Gastrocnemius medialis (tissue), 4 donors: ENCODE results near the gene PSMD1. TPM values are rescaled to one million over a fixed set of nuclear protein-coding genes. Genes with fewer than 3 reads are reported as not detected.

Experiments used
- ATAC-seq, 2 donors: fragments of 150-250 bp; one replicate each; pipeline ENCODE4 v1.9.1; 2016
- DNase-seq, 2 donors: peaks; one replicate each; pipeline ENCODE4 v3.0.0-alpha.2; 2019
- H3K27ac ChIP-seq, 4 donors: fragments of 200-600 bp; sonication (generic); 1 replicate in 1 of 4; 2 replicates in 3 of 4; pipeline ENCODE4 v1.5.1; 2016 to 2018; ENCODE audit warnings: mild to moderate bottlenecking in 2 of 4, moderate library complexity in 1 of 4
- H3K27me3 ChIP-seq, 3 donors: fragments of 200-600 bp; sonication (generic) in 2 of 3; 1 replicate in 1 of 3; 2 replicates in 2 of 3; pipeline versions ENCODE4 v1.5.1 to v1.6.0; 2016 to 2019; ENCODE audit warnings: mild to moderate bottlenecking in 1 of 3, moderate library complexity in 1 of 3
- H3K36me3 ChIP-seq, 2 donors: fragments of 200-600 bp; sonication (generic) in 1 of 2; one replicate each; pipeline ENCODE4 v1.5.1; 2017 to 2018
- H3K4me1 ChIP-seq, 2 donors: fragments of 200-600 bp; sonication (generic) in 1 of 2; one replicate each; pipeline ENCODE4 v1.5.1; 2016 to 2017; ENCODE audit warnings: mild to moderate bottlenecking in 2 of 2
- H3K4me3 ChIP-seq, 4 donors: fragments of 200-600 bp; sonication (generic) in 3 of 4; 1 replicate in 1 of 4; 2 replicates in 3 of 4; pipeline ENCODE4 v1.5.1; 2016 to 2019; ENCODE audit warnings: mild to moderate bottlenecking in 2 of 4
- H3K9me3 ChIP-seq, 3 donors: fragments of 200-600 bp; sonication (generic) in 2 of 3; 1 replicate in 1 of 3; 2 replicates in 2 of 3; pipeline ENCODE4 v1.5.1; 2016 to 2019
- CTCF ChIP-seq, 5 experiments: fragments of 450-650 bp in 3 of 5; fragments of 200-600 bp in 2 of 5; sonication (generic) in 2 of 5; IDR thresholded peaks in 4 of 5; conservative IDR thresholded peaks in 1 of 5; 1 replicate in 4 of 5; 2 replicates in 1 of 5; pipeline ENCODE4 v1.5.1; 2016 to 2019; ENCODE audit warnings: antibody characterized with exemption in 5 of 5, mild to moderate bottlenecking in 3 of 5, moderate library complexity in 3 of 5
- POLR2A ChIP-seq, 2 donors: fragments of 450-650 bp; IDR thresholded peaks; one replicate each; pipeline ENCODE4 v1.6.1; 2017; ENCODE audit warnings: antibody characterized with exemption in 2 of 2, mild to moderate bottlenecking in 2 of 2, moderate library complexity in 2 of 2
- in situ Hi-C, 4 donors: fragments of 200-750 bp; cut with MboI; loops; one replicate each; pipeline versions ENCODE4 v1.15.0 to v1.8.0; 2017; ENCODE audit warnings: low sequenced_read_pairs in 4 of 4
- intact Hi-C: fragments of 100-400 bp; cut with DNase I; formaldehyde crosslinking; loops from one replicate; pipeline ENCODE4 v1.15.1; 2023; ENCODE audit warnings: low total_unique reads
- total RNA-seq, 4 donors: library from RNA; depleted of rRNA; stranded (reverse); fragments of >200 nt; gene quantifications; one replicate each; pipeline versions ENCODE4 v1.1.0 to v1.2.3, GENCODE V29; 2016

The PSMD1 gene
- total RNA-seq, 4 donors from 2014 or later: 169 to 189 (median 182) TPM

GRCh38 chr2:231213931-231214642 is 157.4 kb downstream of the PSMD1 start:
- no peak for TF ChIP-seq POLR2A (IDR thresholded peaks at IDR 0.05)
- TF ChIP-seq CTCF (IDR thresholded peaks at IDR 0.05 in 4 of 5, conservative IDR thresholded peaks at IDR 0.05 in 1 of 5): no peak
- H3K27me3 ChIP-seq: no peaks in the 10 kb centered on the region
- in situ Hi-C loops (no loop called here), intact Hi-C loops (no loop called here)
- H3K27ac ChIP-seq: peak overlapping the region in 1 of 4 donors; percentile 90
- no peaks in the 10 kb centered on the region for H3K36me3 ChIP-seq
- DNase-seq (no peak), ATAC-seq (no peak)
- no peaks in the 10 kb centered on the region for H3K9me3 ChIP-seq
- peaks cover 15 to 28% of the 10 kb centered on the region in 2 donors for H3K4me1 ChIP-seq
- H3K4me3 ChIP-seq: no peak overlapping the region

GRCh38 chr2:231218366-231218765 is 161.7 kb downstream of the PSMD1 start:
- Histone ChIP-seq H3K9me3 (no peaks in the 10 kb centered on the region), H3K4me3 (no peak overlapping the region), H3K4me1 (peaks cover 0 to 20% of the 10 kb centered on the region in 2 donors), H3K27ac (peak overlapping the region in 1 of 4 donors; percentile 47), H3K36me3 (no peaks in the 10 kb centered on the region), H3K27me3 (no peaks in the 10 kb centered on the region)
- ATAC-seq (no peak), DNase-seq (no peak)
- no peak for TF ChIP-seq POLR2A (IDR thresholded peaks at IDR 0.05)
- TF ChIP-seq CTCF (IDR thresholded peaks at IDR 0.05 in 4 of 5, conservative IDR thresholded peaks at IDR 0.05 in 1 of 5): no peak
- intact Hi-C loops (no loop called here), in situ Hi-C loops (no loop called here)

GRCh38 chr2:231219289-231219688 is 162.6 kb downstream of the PSMD1 start:
- TF ChIP-seq POLR2A (IDR thresholded peaks at IDR 0.05) (no peak), CTCF (IDR thresholded peaks at IDR 0.05 in 4 of 5, conservative IDR thresholded peaks at IDR 0.05 in 1 of 5) (no peak)
- ATAC-seq (no peak), DNase-seq (no peak)
- Histone ChIP-seq H3K9me3 (no peaks in the 10 kb centered on the region), H3K36me3 (no peaks in the 10 kb centered on the region), H3K4me3 (no peak overlapping the region), H3K27me3 (no peaks in the 10 kb centered on the region), H3K27ac (peak overlapping the region in 1 of 4 donors; percentile 47), H3K4me1 (peaks cover 0 to 24% of the 10 kb centered on the region in 2 donors)
- intact Hi-C loops: no loop called here
- in situ Hi-C loops: no loop called here

- intact Hi-C loops (no loop called here), in situ Hi-C loops (no loop called here)
- Histone ChIP-seq H3K27ac (no peak overlapping the region), H3K27me3 (no peaks in the 10 kb centered on the region), H3K36me3 (no peaks in the 10 kb centered on the region), H3K4me1 (peaks cover 0 to 24% of the 10 kb centered on the region in 2 donors), H3K4me3 (no peak overlapping the region), H3K9me3 (no peaks in the 10 kb centered on the region)
- DNase-seq (no peak), ATAC-seq (no peak)
- no peak for TF ChIP-seq CTCF (IDR thresholded peaks at IDR 0.05 in 4 of 5, conservative IDR thresholded peaks at IDR 0.05 in 1 of 5)
- no peak for TF ChIP-seq POLR2A (IDR thresholded peaks at IDR 0.05)
These were observed 165.1 kb downstream of the PSMD1 start for GRCh38 chr2:231221761-231222160.

Other genes starting within 250 kb of the PSMD1 start
- 10 to 100 TPM in 3 of 4 donors, 1 to 10 TPM in 1; 4.9 to 11.2 (median 10.8) TPM for gene ITM2C, start 191.9 kb upstream of the PSMD1 start, total RNA-seq
- gene GPR55, start 131.6 kb upstream of the PSMD1 start, total RNA-seq: not detected
- not detected for gene SPATA3, start 60.7 kb upstream of the PSMD1 start, total RNA-seq
- under 1 TPM in 3 of 4 donors, not detected in 1; 0.10 to 0.44 (median 0.15) TPM for gene C2orf72, start 19.3 kb upstream of the PSMD1 start, total RNA-seq
- gene HTR2B, start 68.2 kb downstream of the PSMD1 start, total RNA-seq: under 1 TPM in 1 of 4 donors, not detected in 3; 0.09 TPM
- gene ARMC9, start 141.8 kb downstream of the PSMD1 start, total RNA-seq: 1 to 10 TPM in 2 of 4 donors, under 1 TPM in 2; 0.20 to 7.2 (median 3.2) TPM